Smooth muscle cell (in vitro differentiated cells): Measurements from ENCODE around the gene ASIC1. TPM values are rescaled to one million over a fixed set of nuclear protein-coding genes. Genes with fewer than 3 reads are reported as not detected.

Experiments
- DNase-seq: peaks from one replicate; lab custom pipeline; 2025; ENCODE audit not compliant: unreplicated experiment; lab: John Stamatoyannopoulos, UW
- H2AFZ ChIP-seq: fragments of 200-600 bp; sonication (generic); 2 replicates; pipeline ENCODE4 v1.6.0; 2016; ENCODE audit warnings: antibody characterized with exemption, low read depth, mild to moderate bottlenecking
- H3F3A ChIP-seq: fragments of 200-600 bp; sonication (generic); 2 replicates; pipeline ENCODE4 v1.6.0; 2017; ENCODE audit warnings: antibody characterized with exemption, low read depth
- H3K27ac ChIP-seq: fragments of 200-600 bp; sonication (generic); 2 replicates; pipeline ENCODE4 v1.5.1; 2016; ENCODE audit warnings: low read depth, mild to moderate bottlenecking
- H3K27me3 ChIP-seq: fragments of 200-600 bp; sonication (generic); 2 replicates; pipeline ENCODE4 v1.6.1; 2016; ENCODE audit warnings: low read depth, mild to moderate bottlenecking
- H3K36me3 ChIP-seq: fragments of 200-600 bp; sonication (generic); 2 replicates; pipeline ENCODE4 v1.5.1; 2016; ENCODE audit warnings: low read depth
- H3K4me1 ChIP-seq: fragments of 200-600 bp; sonication (generic); 2 replicates; pipeline ENCODE4 v1.5.1; 2016; ENCODE audit warnings: low read depth
- H3K4me2 ChIP-seq: fragments of 200-600 bp; sonication (generic); 2 replicates; pipeline ENCODE4 v1.6.0; 2016; ENCODE audit warnings: mild to moderate bottlenecking
- H3K4me3 ChIP-seq: fragments of 200-600 bp; sonication (generic); 2 replicates; pipeline ENCODE4 v1.5.1; 2016; ENCODE audit warnings: mild to moderate bottlenecking
- H3K79me2 ChIP-seq: fragments of 200-600 bp; sonication (generic); 2 replicates; pipeline ENCODE4 v1.6.0; 2016; ENCODE audit warnings: low read depth, mild to moderate bottlenecking
- H3K9ac ChIP-seq: fragments of 200-600 bp; sonication (generic); 2 replicates; pipeline ENCODE4 v1.6.0; 2016; ENCODE audit warnings: low read depth
- H3K9me3 ChIP-seq: fragments of 200-600 bp; sonication (generic); replicated peaks from 2 replicates; pipeline ENCODE4 v1.5.1; 2016; ENCODE audit warnings: low read depth
- H4K20me1 ChIP-seq: fragments of 200-600 bp; sonication (generic); 2 replicates; pipeline ENCODE4 v1.6.0; 2016; ENCODE audit warnings: low read depth
- WGBS: methylation state at CpG from one replicate; pipeline ENCODE4 v1.1.7; 2016; ENCODE audit warnings: low lambda C conversion rate; 5-methylcytosine and 5-hydroxymethylcytosine counted together
- polyA plus RNA-seq: library from polyadenylated mRNA; unstranded; fragments of >200 nt; fragmentation: Nextera tagmentation; extraction: Ambion mirVana; gene quantifications from 2 replicates; pipeline ENCODE4 v1.2.1, GENCODE V29; 2016
- total RNA-seq: library from RNA; depleted of rRNA; stranded (reverse); fragments of >200 nt; gene quantifications from 2 replicates; pipeline ENCODE4 v1.2.3, GENCODE V29; 2014
- TF ChIP-seq, protein P1 (sequence below): fragments of 200-600 bp; sonication (generic); IDR thresholded peaks from 2 replicates; pipeline ENCODE4 v1.5.1; 2017; ENCODE audit warnings: borderline replicate concordance, mild to moderate bottlenecking, antibody characterized with exemption; ENCODE audit not compliant: insufficient read depth, poor library complexity, severe bottlenecking

The ASIC1 gene
- total and polyA plus RNA-seq, 2 experiments from 2014 or later, result 0.45 to 1.5 TPM

- Histone ChIP-seq H3K9ac (no peak overlapping the region), H3K36me3 (no peaks in the 10 kb centered on the region), H3K27me3 (peaks cover 25% of the 10 kb centered on the region), H2AFZ (no peak overlapping the region), H3K4me3 (peak overlapping the region; percentile 76), H3F3A (no peaks in the 10 kb centered on the region), H3K79me2 (no peaks in the 10 kb centered on the region), H4K20me1 (no peaks in the 10 kb centered on the region), H3K4me1 (peaks cover 11% of the 10 kb centered on the region), H3K27ac (no peak overlapping the region), H3K9me3 (no peaks in the 10 kb centered on the region), H3K4me2 (peak overlapping the region; percentile 95)
- TF ChIP-seq, protein P1, sequence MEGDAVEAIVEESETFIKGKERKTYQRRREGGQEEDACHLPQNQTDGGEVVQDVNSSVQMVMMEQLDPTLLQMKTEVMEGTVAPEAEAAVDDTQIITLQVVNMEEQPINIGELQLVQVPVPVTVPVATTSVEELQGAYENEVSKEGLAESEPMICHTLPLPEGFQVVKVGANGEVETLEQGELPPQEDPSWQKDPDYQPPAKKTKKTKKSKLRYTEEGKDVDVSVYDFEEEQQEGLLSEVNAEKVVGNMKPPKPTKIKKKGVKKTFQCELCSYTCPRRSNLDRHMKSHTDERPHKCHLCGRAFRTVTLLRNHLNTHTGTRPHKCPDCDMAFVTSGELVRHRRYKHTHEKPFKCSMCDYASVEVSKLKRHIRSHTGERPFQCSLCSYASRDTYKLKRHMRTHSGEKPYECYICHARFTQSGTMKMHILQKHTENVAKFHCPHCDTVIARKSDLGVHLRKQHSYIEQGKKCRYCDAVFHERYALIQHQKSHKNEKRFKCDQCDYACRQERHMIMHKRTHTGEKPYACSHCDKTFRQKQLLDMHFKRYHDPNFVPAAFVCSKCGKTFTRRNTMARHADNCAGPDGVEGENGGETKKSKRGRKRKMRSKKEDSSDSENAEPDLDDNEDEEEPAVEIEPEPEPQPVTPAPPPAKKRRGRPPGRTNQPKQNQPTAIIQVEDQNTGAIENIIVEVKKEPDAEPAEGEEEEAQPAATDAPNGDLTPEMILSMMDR, result no peak
- 30% methylated on average over 21 of the region's 30 CpGs for WGBS
- no peak for DNase-seq
Measured at GRCh38 chr12:50057896-50058670, 687 bp downstream of the ASIC1 start.

DNA sequence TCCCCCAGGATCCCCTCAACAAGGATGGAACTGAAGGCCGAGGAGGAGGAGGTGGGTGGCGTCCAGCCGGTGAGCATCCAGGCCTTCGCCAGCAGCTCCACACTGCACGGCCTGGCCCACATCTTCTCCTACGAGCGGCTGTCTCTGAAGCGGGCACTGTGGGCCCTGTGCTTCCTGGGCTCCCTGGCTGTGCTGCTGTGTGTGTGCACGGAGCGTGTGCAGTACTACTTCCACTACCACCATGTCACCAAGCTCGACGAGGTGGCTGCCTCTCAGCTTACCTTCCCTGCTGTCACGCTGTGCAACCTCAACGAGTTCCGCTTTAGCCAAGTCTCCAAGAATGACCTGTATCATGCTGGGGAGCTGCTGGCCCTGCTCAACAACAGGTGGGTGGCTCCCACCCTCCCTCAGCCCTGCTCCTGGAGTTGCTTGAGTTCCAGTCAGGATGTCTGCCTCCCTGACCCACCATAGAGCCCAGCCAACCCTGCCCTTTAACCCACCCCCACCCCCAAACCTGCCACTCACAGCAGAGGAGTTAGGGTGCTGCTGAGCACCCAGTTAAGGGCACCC lies 1.4 kb downstream of the ASIC1 start:
- DNase-seq, result no peak
- WGBS, result 93% methylated on average over 15 of the region's 15 CpGs

GRCh38 chr12:50059440-50060119 lies 2.2 kb downstream of the ASIC1 start:
- no peak overlapping the region for H3K4me2 ChIP-seq
- DNase-seq, result no peak
- no peak overlapping the region for H3K9ac ChIP-seq
- H3K36me3 ChIP-seq, result no peaks in the 10 kb centered on the region
- H3K4me1 ChIP-seq, result peaks cover 11% of the 10 kb centered on the region
- H3K9me3 ChIP-seq, result no peaks in the 10 kb centered on the region
- H3K4me3 ChIP-seq, result no peak overlapping the region
- no peaks in the 10 kb centered on the region for H3F3A ChIP-seq
- no peaks in the 10 kb centered on the region for H4K20me1 ChIP-seq
- 70% methylated on average over 12 of the region's 12 CpGs for WGBS
- TF ChIP-seq, protein P1, result no peak
- H3K79me2 ChIP-seq, result no peaks in the 10 kb centered on the region
- H3K27ac ChIP-seq, result no peak overlapping the region
- H3K27me3 ChIP-seq, result peaks cover 25% of the 10 kb centered on the region
- no peak overlapping the region for H2AFZ ChIP-seq

More for the DNA sequence above, 1.4 kb downstream of the ASIC1 start:
- Histone ChIP-seq H3K27me3 (peaks cover 25% of the 10 kb centered on the region), H3F3A (no peaks in the 10 kb centered on the region), H3K4me2 (no peak overlapping the region), H2AFZ (no peak overlapping the region), H3K4me1 (peaks cover 11% of the 10 kb centered on the region), H3K4me3 (no peak overlapping the region), H3K9ac (no peak overlapping the region), H3K79me2 (no peaks in the 10 kb centered on the region), H3K36me3 (no peaks in the 10 kb centered on the region), H3K9me3 (no peaks in the 10 kb centered on the region), H4K20me1 (no peaks in the 10 kb centered on the region), H3K27ac (no peak overlapping the region)
- TF ChIP-seq, protein P1, result no peak
